HG03103 (cell line): ENCODE results near the gene MED29.

Experiments used
- ATAC-seq: cut with Tn5 transposase; IDR thresholded peaks from one replicate; pipeline ENCODE4 v1.9.1; 2021; ENCODE audit warnings: low read depth; ENCODE audit not compliant: unreplicated experiment

MED29 gene

GRCh38 chr19:39426170-39426569 is 35.0 kb downstream of the MED29 start:
- ATAC-seq: no peak

- no peak for ATAC-seq
Observed at GRCh38 chr19:39427707-39428106, 36.5 kb downstream of the MED29 start.

- ATAC-seq: no peak
Observed at GRCh38 chr19:39428283-39429112, 37.3 kb downstream of the MED29 start.

GRCh38 chr19:39430675-39431593 is 39.8 kb downstream of the MED29 start:
- no peak for ATAC-seq

- ATAC-seq: no peak
Observed at GRCh38 chr19:39432677-39433025, 41.5 kb downstream of the MED29 start.

- ATAC-seq: no peak
Observed at GRCh38 chr19:39433480-39434079, 42.4 kb downstream of the MED29 start.

GRCh38 chr19:39434123-39435076 is 43.2 kb downstream of the MED29 start:
- no peak for ATAC-seq

- peak; percentile 64 for ATAC-seq
Observed at GRCh38 chr19:39435499-39436349, 44.5 kb downstream of the MED29 start, which contains the start of gene RPS16. TSS of gene RPS16 (minus strand) at chr19:39435949. CDS start at chr19:39435895, 54 bp downstream.

GRCh38 chr19:39436350-39436716 is 45.2 kb downstream of the MED29 start:
- no peak for ATAC-seq

- ATAC-seq: no peak
Observed at GRCh38 chr19:39438270-39438934, 47.2 kb downstream of the MED29 start.

- no peak for ATAC-seq
Observed at GRCh38 chr19:39444598-39445195, 53.5 kb downstream of the MED29 start.

GRCh38 chr19:39445196-39446111 is 54.3 kb downstream of the MED29 start, which contains the start of gene SUPT5H:
TSS of gene SUPT5H (plus strand) at chr19:39445582. CDS start at chr19:39445891, 309 bp downstream.
- ATAC-seq: peak; percentile 84

GRCh38 chr19:39446365-39447084 is 55.3 kb downstream of the MED29 start:
- no peak for ATAC-seq

- no peak for ATAC-seq
Observed at GRCh38 chr19:39448271-39448670, 57.1 kb downstream of the MED29 start.

- no peak for ATAC-seq
Observed at GRCh38 chr19:39449116-39449797, 58.1 kb downstream of the MED29 start.
